GM12864 (cell line): ENCODE data around the gene CRYBA4.

ENCODE experiments used
- DNase-seq: peaks from one replicate; pipeline ENCODE4 v3.0.0-alpha.2; 2011; ENCODE audit warnings: low read depth
- H3K4me3 ChIP-seq: 2 replicates; pipeline ENCODE4 v1.5.1; 2011; ENCODE audit warnings: mild to moderate bottlenecking, low read depth, low read length, control low read depth
- CTCF ChIP-seq: IDR thresholded peaks from 2 replicates; pipeline ENCODE4 v1.5.1; 2011; ENCODE audit warnings: low read depth, mild to moderate bottlenecking, moderate library complexity, low read length, control low read depth, inconsistent platforms; ENCODE audit errors: missing control alignments

The CRYBA4 gene

GRCh38 chr22:26623984-26624383, 2.2 kb downstream of the CRYBA4 start:
- no peak for DNase-seq

GRCh38 chr22:26624803-26625202, 3.0 kb downstream of the CRYBA4 start:
- H3K4me3 ChIP-seq: no peak overlapping the region
- no peak for TF ChIP-seq CTCF
- no peak for DNase-seq

More at GRCh38 chr22:26623984-26624383, 2.2 kb downstream of the CRYBA4 start:
- no peak overlapping the region for H3K4me3 ChIP-seq
- no peak for TF ChIP-seq CTCF

GRCh38 chr22:26629988-26630761, 8.4 kb downstream of the CRYBA4 start:
- no peak overlapping the region for H3K4me3 ChIP-seq
- no peak for DNase-seq

GRCh38 chr22:26631282-26631681, 9.5 kb downstream of the CRYBA4 start:
- TF ChIP-seq CTCF: no peak
- H3K4me3 ChIP-seq: no peak overlapping the region
- no peak for DNase-seq

More at GRCh38 chr22:26629988-26630761, 8.4 kb downstream of the CRYBA4 start:
- TF ChIP-seq CTCF: no peak

GRCh38 chr22:26632422-26633155, 10.8 kb downstream of the CRYBA4 start:
- H3K4me3 ChIP-seq: no peak overlapping the region
- TF ChIP-seq CTCF: no peak
- DNase-seq: no peak

GRCh38 chr22:26634189-26634588, 12.4 kb downstream of the CRYBA4 start:
- no peak for TF ChIP-seq CTCF
- H3K4me3 ChIP-seq: no peak overlapping the region
- DNase-seq: no peak
